Fibroblast of peridontal ligament (primary cell): Measurements from ENCODE around the gene NCL.

ENCODE experiments used
- DNase-seq: peaks from one replicate; pipeline ENCODE4 v3.0.0-alpha.2; 2010; ENCODE audit errors: extremely low read depth

The NCL gene, protein sequence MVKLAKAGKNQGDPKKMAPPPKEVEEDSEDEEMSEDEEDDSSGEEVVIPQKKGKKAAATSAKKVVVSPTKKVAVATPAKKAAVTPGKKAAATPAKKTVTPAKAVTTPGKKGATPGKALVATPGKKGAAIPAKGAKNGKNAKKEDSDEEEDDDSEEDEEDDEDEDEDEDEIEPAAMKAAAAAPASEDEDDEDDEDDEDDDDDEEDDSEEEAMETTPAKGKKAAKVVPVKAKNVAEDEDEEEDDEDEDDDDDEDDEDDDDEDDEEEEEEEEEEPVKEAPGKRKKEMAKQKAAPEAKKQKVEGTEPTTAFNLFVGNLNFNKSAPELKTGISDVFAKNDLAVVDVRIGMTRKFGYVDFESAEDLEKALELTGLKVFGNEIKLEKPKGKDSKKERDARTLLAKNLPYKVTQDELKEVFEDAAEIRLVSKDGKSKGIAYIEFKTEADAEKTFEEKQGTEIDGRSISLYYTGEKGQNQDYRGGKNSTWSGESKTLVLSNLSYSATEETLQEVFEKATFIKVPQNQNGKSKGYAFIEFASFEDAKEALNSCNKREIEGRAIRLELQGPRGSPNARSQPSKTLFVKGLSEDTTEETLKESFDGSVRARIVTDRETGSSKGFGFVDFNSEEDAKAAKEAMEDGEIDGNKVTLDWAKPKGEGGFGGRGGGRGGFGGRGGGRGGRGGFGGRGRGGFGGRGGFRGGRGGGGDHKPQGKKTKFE

DNA sequence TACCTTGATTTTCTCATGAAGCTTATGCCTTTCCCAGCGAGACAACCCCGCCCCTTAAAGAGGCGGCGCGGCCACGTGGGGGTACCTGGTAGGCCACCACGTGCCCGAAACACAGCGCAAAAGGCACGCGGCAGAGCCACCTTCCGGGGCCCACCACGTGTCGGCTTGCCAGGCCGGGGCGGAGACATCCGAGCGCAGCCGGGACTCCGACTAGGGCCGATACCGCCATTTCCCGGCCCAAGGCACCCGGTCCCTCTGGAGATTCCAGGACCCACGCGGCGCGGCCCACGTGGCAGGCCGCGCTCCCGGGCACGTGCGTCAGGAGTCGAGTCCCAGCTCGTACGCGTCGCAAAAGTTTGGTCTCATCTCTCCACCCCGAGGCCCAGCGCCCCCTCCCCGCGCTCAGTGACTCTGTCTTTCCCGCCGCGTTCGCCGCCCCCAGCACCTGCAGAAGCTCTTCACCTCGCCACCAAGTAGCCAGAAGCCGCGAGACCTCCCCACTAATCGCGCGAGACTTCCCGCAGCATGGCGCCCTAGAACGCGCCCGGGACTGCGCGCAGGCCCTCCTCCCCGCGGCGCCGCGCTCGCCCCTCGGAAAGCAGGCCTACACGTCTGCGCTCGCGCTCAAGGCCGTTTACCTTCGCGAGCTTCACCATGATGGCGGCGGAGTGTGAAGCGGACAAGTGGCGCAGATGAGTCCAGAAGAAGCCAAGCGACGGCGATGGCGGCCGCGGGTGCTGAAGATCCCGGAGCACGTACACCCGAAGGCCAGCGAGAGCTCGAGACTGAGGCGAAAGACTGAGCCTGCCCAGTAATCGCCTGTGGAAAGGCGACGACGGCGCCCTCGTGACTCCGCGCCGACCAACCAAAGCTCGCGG is at the start of gene NCL:
Gene NCL (minus strand): TSS at position 787 of the 878 bp plus-strand sequence. CDS start 131 bp downstream, at position 656.
- peak; percentile 97 for DNase-seq

DNA sequence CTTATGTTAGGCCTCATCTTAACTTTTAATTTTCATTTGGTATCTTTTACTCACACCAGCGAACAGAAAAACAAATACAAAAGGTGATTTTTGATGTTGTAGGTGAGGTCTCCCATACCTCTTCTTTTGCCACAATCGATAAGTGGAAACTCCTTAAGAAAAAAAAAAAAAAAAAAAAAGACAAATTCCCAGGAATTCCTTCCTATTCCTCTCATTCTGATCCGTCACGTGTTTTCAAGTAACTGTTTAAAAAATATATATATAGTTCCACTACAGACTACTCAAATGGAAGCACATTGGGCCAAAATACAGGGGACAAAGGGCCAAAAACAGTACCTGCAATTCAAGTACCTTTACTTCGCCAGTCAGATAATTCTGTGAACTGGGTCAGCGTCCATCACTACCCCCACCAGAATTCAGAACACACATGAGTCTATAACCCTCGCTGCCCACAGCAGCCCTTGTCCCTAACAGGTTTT is 49.5 kb upstream of the NCL start:
- no peak for DNase-seq

DNA sequence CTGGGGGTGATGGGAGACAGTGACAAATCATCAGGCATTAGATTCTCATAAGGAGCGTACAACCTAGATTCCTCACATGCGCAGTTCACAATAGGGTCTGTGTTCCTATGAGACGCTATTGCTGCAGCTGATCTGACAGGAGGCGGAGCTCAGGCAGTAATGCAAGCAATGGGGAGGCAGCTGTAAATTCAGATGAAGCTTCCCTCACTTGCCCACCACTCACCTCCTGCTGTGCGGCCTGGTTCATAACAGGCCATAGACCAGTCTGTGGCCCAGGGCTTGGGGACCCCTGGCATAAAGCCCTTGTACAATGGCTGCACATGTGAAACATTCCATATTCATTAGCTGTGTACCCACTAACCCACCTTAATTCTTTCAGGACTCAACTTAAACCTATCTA is 47.9 kb upstream of the NCL start:
- DNase-seq, result no peak

DNA sequence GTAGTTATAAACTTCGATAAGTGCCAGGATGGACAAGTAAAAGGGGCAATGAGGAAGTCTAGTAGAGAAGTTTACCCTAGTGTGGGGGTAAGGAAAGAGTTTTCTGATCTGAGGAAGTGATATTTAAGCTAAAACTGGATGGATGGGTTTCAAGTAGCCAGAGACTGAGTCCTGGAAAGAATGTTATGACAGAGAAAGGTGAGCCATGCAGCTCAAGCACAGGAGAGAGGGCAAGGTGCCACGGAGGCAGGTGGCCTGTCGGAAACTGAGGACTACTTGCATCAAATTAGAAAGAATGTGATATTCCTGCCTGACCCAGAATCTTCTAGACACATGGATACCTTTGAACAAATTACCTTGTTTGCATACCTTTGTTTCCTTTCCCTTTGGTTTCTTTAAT is 39.5 kb upstream of the NCL start:
- no peak for DNase-seq

DNA sequence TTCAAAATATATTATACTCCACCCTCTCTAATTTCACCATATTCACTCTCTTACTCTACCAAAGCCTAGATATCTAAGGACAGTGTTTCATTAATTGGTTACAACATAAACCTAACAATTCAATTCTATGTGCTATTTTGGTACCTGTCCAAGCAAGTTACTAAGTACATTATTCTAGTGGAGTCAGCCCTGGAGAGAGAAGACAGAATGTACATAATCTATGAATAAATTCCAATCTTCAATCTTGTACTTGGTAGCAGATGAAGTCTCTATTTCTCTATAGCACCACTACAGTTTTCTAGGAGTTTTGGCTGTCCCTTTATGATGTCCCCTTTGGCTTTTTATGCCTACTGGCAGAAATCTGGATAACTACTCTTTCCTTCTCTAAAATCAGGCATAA is 38.3 kb upstream of the NCL start:
- DNase-seq, result no peak

DNA sequence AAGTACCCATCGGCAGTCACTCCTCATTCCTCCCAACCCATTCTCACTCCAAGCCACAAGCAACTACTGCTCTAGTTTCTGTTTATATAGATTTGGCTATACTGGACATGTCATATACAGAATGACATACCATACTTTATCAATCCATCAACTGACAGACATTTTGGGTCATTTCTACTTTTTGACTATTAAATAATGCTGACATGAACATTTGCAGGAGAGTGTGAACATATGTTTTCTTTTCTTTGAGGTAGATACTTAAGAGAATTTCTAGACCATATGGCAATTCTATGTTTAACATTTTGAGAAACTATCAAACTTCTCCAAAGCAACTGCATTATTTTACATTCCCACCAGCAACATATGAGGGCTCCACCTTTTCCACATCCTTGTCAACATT is 33.4 kb upstream of the NCL start:
- DNase-seq, result no peak

DNA sequence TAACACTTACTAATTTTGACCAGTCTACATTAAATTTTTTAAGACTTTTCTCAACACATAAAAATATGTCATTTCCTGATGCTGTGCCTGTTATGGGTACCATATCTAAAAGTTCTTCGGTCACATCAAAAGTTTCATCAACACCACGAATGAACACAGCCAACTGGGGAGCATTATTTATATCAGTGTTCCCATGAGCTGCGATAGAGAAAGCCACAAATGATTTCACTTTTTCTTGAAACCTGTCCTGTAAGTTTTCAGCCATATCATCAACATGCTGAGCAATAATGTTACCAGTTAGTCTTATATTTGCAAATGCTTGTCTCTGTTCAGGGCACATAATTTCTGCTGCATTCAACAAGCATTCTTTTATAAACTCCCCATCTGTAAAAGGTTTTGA is 30.4 kb upstream of the NCL start:
- DNase-seq, result no peak

DNA sequence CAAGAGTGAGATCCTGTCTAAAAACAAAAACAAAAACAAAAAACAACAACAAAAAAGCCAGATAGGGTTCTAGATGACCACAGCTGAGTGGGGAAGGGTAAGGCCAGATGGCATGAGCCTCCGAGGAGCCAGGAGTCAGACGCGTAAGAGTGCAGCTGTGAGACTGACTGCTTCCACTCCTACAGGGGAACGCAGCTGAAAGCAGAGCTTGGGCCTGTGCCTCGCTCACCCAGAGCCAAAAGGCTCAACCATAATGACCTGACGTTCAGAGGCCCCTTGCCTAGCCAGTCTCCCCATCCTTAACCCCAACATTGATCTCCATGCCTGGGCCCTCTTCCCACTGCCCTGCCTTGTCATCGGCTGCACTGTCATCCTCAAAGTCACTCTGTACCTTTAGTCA is 26.5 kb upstream of the NCL start:
- DNase-seq, result no peak

DNA sequence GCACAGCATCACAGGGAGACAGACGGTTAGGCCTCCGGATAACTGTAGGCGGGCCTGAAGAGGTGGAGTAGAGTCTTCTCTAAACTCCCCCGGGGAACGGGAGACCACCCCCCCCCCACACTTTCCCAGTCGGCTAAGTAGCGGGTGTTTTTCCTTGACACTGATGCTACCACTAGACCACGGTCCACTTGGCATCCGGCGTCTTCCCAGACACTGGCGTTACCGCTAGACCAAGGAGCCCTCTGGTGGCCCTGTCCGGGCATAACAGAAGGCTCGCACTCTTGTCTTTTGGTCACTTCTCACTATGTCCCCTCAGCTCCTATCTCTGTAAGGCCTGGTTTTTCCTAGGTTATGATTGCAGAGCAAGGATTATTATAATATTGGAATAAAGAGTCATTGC is 25.7 kb upstream of the NCL start:
- no peak for DNase-seq

DNA sequence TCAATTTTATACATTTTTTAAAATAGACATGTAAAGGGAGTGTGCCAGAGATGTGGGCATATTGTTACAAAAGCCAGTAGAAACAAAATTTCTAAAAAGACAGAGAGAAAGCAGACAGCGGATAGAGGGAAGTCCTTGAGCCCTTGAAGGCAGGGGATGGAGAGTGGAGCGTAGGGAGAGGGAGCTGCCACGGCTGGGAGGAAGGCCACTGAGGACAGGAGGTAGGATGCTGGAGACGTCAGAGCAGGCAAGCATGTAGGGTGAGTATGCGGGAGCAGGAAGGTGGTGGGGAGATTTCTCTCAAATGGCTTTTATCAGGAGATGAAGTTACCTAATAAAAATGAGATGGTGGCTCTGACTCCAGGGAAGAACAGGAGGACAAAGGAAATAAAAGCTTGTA is 24.0 kb upstream of the NCL start:
- DNase-seq, result no peak

DNA sequence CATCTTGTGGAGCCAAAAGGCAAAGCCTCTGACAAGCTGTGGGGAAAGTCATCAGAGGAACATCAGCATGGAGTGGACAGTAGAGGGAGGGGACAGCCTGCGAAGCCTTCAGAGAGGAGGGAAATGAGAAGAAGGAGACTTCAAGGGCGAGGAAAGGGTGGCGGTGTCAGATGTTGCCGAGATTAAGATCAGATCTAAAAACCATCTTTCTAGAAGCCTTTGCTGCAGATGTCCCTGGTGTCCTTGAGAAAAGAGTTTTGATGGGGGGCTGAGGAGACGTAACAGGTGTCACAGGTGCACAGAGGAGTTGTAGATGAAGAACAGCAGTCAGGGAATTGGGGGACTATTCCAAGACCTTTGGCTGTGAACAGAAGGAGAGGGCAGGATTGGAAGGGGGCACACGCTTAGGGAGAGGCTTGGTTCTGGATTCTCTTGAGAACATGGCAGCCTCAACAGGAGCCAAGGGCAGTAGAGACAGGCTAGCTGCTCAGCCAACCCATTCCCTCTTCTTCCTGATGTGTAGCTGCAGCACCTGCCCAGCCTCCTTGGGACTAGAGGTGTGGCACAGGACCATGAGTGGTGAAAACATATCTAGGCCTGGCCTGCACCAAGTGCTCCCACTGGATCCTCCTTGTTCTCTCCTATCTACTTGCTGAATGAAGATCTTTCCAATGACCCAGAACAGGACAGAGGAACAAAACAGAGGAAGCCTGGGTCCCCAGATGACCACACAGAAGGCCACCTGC is 22.7 kb upstream of the NCL start:
- no peak for DNase-seq

DNA sequence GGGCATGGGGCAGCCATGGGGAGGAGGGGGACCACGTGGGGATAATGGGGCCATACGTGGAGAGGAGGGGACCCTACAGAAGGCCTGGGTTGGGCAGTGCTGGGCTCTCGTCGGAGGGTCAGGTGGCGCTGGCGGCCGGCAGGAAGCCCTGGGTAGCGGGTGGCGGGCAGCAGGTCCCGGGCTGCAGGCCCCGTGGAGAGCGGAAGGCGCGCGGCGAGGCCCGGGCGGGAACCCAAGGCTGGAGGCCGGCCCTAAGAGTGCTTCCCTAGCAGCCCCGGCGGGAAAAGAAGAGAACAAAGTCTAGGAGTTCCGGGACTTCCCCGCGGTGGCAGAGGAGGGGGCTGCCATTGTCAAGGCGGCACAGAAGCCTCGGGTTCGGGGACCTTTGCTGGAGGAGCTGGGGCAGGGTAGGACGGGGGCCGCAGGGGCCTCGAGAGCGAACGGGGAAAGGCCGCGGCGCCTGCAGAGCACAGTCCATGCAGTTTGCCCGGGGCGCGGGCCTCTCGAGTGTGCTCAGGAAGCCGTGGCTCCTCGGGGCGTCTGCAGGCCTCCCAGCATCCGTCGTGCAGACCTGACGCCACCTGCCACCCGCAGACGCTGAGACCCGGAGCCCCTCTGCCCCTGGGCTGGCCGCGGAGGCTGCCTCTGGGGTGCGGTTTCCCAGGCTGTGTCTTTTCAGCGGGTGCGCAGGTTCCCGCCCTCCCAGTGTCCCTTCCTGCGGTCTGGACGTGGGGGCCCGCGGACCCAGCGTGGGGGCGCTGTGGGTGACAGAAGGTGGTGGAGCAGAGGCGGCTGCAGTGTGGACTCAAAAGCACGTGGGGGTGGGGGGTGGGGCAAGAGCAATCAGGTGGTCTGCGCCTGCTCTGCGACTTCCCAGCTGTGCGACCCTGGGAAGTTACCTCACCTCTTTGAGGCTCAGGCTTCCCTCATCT is 19.4 kb upstream of the NCL start:
- peak; percentile 18 for DNase-seq

DNA sequence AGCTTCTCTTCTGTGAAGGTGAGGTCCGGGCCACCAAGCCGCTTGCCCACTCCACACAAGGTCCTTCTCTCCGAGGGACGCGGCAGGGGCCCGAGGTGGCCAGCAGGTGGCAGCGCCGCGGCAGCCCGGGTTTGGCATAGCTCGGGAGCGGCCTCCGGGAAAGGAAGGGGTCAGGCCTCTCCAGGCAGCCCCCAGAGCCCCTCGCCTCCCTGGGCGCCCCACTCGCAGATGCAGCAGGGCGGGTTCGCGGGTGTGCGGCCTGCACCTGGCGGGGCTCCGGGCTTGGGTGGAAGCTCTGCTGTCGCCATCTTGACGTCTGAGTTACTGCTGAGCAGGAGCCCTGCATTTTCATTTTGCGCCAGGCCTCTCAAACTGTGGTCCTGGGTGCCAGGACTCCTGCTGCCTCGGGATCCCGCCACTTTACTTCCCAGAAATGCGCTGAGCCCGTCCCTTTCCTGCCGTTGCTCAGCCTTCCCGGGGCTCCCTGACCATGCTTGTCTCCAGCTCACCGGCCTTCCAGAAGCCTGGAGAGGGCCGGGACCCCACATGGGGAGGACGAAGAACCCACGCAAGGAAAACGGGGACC is 18.6 kb upstream of the NCL start:
- peak; percentile 55 for DNase-seq

DNA sequence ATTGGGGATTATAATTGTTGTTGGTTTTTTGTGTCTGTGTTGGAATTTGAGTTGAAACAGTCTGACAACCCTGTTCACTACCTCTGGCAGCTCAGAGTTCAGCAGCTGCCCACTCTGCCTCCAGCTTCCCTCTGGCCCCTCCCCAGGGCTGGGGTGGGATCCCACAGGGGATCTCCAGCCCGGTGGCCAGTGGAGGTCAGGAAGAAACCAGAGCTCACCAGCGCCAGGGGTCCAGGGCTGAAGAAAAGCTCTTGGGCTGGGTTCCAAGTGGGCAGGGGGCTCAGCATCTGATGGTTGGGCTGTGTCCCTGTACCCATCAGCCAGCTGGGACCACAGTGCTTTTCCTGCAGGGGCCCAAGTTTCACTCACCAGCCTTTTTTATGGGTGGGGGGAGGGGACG is 16.5 kb upstream of the NCL start:
- no peak for DNase-seq

DNA sequence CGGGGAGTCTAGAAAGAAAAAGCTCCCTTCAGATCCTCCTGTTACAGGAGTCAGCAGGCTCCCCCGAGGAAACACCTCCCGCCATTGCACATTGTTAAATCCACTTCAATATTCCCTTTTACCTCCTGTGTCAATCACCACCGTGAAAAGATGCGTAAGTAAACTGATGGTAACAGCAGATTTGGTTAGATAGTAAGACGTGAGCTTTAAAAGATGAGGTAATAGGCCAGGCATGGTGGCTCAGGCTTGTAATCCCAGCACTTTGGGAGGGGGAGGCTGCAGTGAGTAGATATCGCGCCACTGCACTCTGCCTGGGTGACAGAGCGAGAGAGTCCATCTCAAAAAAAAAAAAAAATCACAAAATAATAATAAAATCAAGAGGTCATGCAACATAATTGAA is 15.2 kb upstream of the NCL start:
- no peak for DNase-seq

DNA sequence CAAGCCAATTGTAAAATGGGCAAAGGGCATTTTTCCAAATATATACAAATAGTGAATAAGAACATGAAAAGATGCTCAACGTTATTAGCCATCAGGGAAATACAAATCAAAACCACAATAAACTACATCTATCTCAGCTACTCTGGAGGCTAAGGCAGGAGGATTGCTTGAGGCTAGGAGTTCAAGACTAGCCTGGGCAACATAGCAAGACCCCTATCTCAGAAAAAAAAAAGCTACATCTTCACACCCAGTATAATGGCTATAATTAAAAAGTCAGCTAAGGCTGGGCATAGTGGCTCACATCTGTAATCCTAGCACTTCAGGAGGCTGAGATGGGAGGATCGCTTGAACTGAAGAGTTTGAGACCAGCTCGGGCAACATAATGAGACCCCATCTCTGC is 12.6 kb upstream of the NCL start:
- DNase-seq, result no peak

DNA sequence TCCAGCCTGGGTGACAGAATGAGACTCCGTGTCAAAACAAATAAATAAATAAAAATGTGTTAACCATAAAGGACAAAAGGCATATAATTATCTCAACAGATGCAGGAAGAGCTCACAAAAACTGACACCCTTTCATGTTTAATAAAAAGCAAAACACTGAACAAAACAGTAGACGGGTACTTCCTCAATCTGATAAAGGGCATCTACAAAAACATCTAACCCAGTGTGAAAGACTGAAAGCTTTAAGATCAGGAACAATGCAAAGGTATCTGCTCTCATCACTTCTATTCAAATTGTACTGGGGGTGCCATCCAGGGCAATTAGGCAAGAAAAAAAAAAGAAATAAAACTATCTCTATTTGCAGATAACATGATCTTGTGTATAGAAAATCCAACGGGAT is 11.7 kb upstream of the NCL start:
- no peak for DNase-seq

DNA sequence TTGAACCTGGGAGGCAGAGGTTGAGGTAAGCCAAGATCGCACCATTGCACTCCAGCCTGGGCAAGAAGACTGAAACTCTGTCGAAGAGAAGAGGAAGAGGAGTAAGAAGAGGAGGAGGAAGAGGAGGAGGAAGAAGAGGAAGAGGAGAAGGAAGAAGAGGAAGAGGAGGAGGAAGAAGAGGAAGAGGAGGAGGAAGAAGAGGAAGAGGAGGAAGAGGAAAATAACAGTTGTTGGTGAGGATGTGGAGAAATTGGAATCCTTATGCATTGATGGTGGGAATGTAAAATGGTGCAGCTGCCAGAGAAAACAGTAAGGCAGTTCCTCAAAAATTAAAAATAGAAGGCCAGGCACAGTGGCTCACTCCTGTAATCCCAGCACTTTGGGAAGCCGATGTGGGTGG is 8.5 kb upstream of the NCL start:
- DNase-seq, result no peak

DNA sequence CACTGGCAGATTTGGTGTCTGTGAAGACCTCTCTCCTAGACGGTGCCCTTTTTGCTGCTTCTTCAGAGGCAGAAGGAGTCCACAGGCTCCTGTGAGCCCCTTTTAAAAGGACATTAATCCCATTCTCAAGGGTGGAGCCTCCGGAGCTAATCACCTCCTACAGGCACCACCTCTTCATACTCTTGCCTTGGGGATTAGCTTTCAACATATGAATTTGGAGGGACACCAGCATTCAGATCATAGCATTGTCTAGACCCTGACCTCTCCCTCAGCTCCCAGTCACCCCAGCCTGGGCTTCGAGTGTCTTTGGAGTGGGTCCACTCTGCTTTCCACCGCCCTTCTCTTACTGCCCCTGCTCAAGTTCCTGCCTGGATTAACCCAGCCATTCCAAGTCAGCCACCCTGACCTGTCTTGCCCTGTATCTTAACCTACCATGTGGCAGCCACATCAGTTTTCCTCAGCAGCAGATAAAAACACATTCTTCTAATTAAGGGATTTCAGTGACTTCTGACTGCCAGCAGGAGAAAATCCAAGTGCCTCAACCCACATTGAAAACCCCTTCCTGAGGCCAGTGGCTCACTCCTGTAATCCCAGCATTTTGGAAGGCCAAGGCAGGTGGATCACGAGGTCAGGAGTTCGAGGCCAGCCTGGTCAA is 6.1 kb upstream of the NCL start:
- peak; percentile 8 for DNase-seq

DNA sequence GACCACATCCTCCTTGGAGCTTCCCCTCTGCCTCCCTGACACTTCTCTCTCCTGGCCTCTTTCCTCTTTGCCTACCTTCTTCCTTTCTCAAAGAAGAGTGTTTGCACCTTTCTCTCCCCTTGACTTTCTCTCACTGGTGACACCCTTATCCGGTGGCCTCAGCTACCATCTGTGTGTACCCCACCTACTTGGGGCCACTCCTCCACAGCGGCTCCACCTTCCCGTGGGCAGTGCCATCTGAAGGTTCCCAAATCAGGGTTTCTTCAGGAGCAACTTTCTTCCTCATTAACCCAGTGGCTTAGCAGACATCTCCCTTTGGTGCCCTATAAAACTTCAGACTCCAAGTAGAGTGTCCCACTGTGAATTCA is 5.3 kb upstream of the NCL start:
- no peak for DNase-seq
